Panc1 (cell line): Measurements from ENCODE around the gene TMUB2.

ENCODE experiments used
- POLR2AphosphoS5 ChIP-seq: IDR thresholded peaks from 2 replicates; pipeline ENCODE4 v1.6.1; 2012; ENCODE audit warnings: mild to moderate bottlenecking, low read depth, low read length, moderate library complexity
- REST ChIP-seq, 2 experiments: IDR thresholded peaks; 2 replicates each; pipeline ENCODE4 v1.6.1; 2011 to 2012; ENCODE audit warnings: low read depth in 2 of 2, control low read depth in 1 of 2, low read length in 1 of 2, mild to moderate bottlenecking in 1 of 2, moderate library complexity in 1 of 2; ENCODE audit not compliant: insufficient read depth in 1 of 2
- SIN3A ChIP-seq: IDR thresholded peaks from 2 replicates; pipeline ENCODE4 v1.6.1; 2012; ENCODE audit warnings: low read depth, mild to moderate bottlenecking, low read length, moderate library complexity, borderline replicate concordance; ENCODE audit not compliant: insufficient read depth
- TCF7L2 ChIP-seq: IDR thresholded peaks from 2 replicates; pipeline ENCODE4 v1.6.1; 2011; ENCODE audit warnings: mild to moderate bottlenecking, low read depth, low read length, inconsistent platforms
- TF ChIP-seq, protein P1 (sequence below): fragments of 450-650 bp; IDR thresholded peaks from 2 replicates; pipeline ENCODE4 v1.5.1; 2017; ENCODE audit warnings: mild to moderate bottlenecking

DNA sequence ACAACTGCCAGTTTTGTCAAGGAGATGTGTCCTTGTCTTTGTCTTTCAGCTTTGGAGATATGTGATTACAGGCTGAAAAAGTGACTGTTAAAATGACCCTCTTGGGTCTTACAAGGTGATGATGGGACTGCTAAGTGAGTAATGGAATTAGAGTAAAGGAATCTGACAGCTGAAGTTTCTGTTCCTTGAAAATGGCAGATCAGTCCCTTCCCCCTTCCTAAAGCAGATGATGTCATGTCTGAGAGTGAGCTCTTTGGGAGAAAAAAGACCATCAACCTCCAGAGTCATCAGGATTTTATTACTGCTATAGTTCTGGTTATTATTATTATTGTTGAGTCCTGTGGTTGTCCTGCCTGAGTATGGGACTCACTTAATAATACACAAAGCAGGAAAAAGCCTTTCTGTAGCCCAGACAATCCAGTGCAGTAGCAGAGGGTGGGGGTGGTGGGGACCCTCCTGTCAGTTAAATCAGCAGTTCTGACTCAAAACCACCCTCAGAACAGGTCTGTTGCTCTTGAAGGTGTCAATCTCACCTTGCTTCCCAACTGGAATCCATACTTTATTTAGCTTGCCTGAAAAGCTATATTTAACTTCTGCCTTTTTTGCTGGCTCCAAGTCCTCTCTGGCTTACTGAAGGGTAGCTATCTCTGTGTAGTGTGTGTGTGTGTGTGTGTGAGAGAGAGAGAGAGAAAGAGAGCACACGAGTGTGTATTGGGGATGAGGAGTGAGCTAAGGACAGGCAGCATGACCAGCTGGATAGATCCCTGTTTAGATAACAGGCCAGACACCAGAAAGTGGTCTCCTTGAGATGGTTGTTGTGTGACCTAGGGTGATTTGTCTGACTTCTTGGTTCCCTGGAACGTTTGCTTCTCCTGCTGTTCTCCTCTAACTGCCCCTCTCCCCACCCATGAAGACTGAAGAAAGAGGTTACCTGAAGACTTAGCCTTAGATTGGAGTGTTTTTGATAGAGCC, 40.1 kb upstream of the TMUB2 start:
- TF ChIP-seq, protein P1, sequence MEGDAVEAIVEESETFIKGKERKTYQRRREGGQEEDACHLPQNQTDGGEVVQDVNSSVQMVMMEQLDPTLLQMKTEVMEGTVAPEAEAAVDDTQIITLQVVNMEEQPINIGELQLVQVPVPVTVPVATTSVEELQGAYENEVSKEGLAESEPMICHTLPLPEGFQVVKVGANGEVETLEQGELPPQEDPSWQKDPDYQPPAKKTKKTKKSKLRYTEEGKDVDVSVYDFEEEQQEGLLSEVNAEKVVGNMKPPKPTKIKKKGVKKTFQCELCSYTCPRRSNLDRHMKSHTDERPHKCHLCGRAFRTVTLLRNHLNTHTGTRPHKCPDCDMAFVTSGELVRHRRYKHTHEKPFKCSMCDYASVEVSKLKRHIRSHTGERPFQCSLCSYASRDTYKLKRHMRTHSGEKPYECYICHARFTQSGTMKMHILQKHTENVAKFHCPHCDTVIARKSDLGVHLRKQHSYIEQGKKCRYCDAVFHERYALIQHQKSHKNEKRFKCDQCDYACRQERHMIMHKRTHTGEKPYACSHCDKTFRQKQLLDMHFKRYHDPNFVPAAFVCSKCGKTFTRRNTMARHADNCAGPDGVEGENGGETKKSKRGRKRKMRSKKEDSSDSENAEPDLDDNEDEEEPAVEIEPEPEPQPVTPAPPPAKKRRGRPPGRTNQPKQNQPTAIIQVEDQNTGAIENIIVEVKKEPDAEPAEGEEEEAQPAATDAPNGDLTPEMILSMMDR, result no peak
- TF ChIP-seq POLR2AphosphoS5 (no peak), SIN3A (no peak), TCF7L2 (no peak), REST (IDR thresholded peaks at IDR 0.05; ENCODE audit: insufficient read depth in 1 of 2, low read depth in 2 of 2, low read length in 1 of 2) (no peak)
